ENCODE measurements around the gene MAST3.

The MAST3 gene

GRCh38 chr19:18059902-18060301, 37.7 kb upstream of the MAST3 start:
- H3K27me3 ChIP-seq (ENCODE audit: insufficient read depth, low read length), result no peaks in the 10 kb centered on the region
- WGBS (ENCODE audit: extremely low coverage, insufficient coverage, insufficient read length), result no CpG with 5 or more reads among the region's 5 CpGs
- no peak overlapping the region for H3K23ac ChIP-seq (ENCODE audit: low read length)

GRCh38 chr19:18060472-18060871, 37.1 kb upstream of the MAST3 start:
- Histone ChIP-seq H2BK5ac (ENCODE audit: low read depth, low read length, poor library complexity) (no peak overlapping the region), H3K9ac (ENCODE audit: low read length) (no peak overlapping the region), H3K36me3 (ENCODE audit: control insufficient read depth in 1 of 2, insufficient read depth in 2 of 2, low read length in 2 of 2) (no peaks in the 10 kb centered on the region), H3K4me3 (ENCODE audit: low read depth, low read length) (no peak overlapping the region), H4K8ac (ENCODE audit: low read depth, low read length) (no peak overlapping the region), H2BK12ac (ENCODE audit: low read length) (no peak overlapping the region), H4K12ac (ENCODE audit: low read depth, low read length) (no peak overlapping the region), H3K4me2 (ENCODE audit: low read length) (no peak overlapping the region), H3K4ac (ENCODE audit: low read depth, low read length) (no peak overlapping the region), H2BK120ac (ENCODE audit: insufficient read depth, low read length, poor library complexity) (no peak overlapping the region), H3K79me1 (ENCODE audit: low read length) (peaks cover 3% of the 10 kb centered on the region), H3K79me2 (ENCODE audit: control insufficient read depth, insufficient read depth, low read length, poor library complexity) (no peaks in the 10 kb centered on the region), H3K23ac (ENCODE audit: low read length) (no peak overlapping the region), H3K27me3 (ENCODE audit: insufficient read depth, low read length) (no peaks in the 10 kb centered on the region), H2AK5ac (ENCODE audit: low read length) (no peak overlapping the region), H3K18ac (ENCODE audit: low read length) (no peak overlapping the region), H3K4me1 (ENCODE audit: control insufficient read depth in 1 of 2, insufficient read depth in 2 of 2, low read length in 2 of 2) (peaks cover 0 to 3% of the 10 kb centered on the region in 2 experiments), H3K9me3 (ENCODE audit: insufficient read depth, low read depth, low read length) (peaks cover 2% of the 10 kb centered on the region), H2AFZ (ENCODE audit: insufficient read depth, low read length, poor library complexity) (no peak overlapping the region), H3K27ac (ENCODE audit: low read depth, low read length) (no peak overlapping the region), H3K14ac (ENCODE audit: low read length) (no peak overlapping the region), H4K91ac (ENCODE audit: low read depth, low read length) (no peak overlapping the region)
- DNase-seq, result no peak
- WGBS (ENCODE audit: extremely low coverage, insufficient coverage, insufficient read length), result no CpG with 5 or more reads among the region's 6 CpGs

More at GRCh38 chr19:18059902-18060301, 37.7 kb upstream of the MAST3 start:
- Histone ChIP-seq H2BK120ac (ENCODE audit: insufficient read depth, low read length, poor library complexity) (no peak overlapping the region), H2AFZ (ENCODE audit: insufficient read depth, low read length, poor library complexity) (no peak overlapping the region), H3K4me2 (ENCODE audit: low read length) (no peak overlapping the region), H4K8ac (ENCODE audit: low read depth, low read length) (no peak overlapping the region), H3K27ac (ENCODE audit: low read depth, low read length) (no peak overlapping the region), H2BK12ac (ENCODE audit: low read length) (no peak overlapping the region), H3K4me1 (ENCODE audit: control insufficient read depth in 1 of 2, insufficient read depth in 2 of 2, low read length in 2 of 2) (peaks cover 0 to 3% of the 10 kb centered on the region in 2 experiments), H4K12ac (ENCODE audit: low read depth, low read length) (no peak overlapping the region), H3K9me3 (ENCODE audit: insufficient read depth, low read depth, low read length) (peaks cover 2% of the 10 kb centered on the region), H2AK5ac (ENCODE audit: low read length) (no peak overlapping the region), H3K36me3 (ENCODE audit: control insufficient read depth in 1 of 2, insufficient read depth in 2 of 2, low read length in 2 of 2) (no peaks in the 10 kb centered on the region), H3K79me1 (ENCODE audit: low read length) (peaks cover 3% of the 10 kb centered on the region), H3K4me3 (ENCODE audit: low read depth, low read length) (no peak overlapping the region), H2BK5ac (ENCODE audit: low read depth, low read length, poor library complexity) (no peak overlapping the region), H3K9ac (ENCODE audit: low read length) (no peak overlapping the region), H3K4ac (ENCODE audit: low read depth, low read length) (no peak overlapping the region), H3K14ac (ENCODE audit: low read length) (no peak overlapping the region), H3K18ac (ENCODE audit: low read length) (no peak overlapping the region), H4K91ac (ENCODE audit: low read depth, low read length) (no peak overlapping the region), H3K79me2 (ENCODE audit: control insufficient read depth, insufficient read depth, low read length, poor library complexity) (no peaks in the 10 kb centered on the region)
- no peak for DNase-seq

GRCh38 chr19:18062028-18062427, 35.5 kb upstream of the MAST3 start:
- no peaks in the 10 kb centered on the region for H3K27me3 ChIP-seq (ENCODE audit: insufficient read depth, low read length)
- H2BK5ac ChIP-seq (ENCODE audit: low read depth, low read length, poor library complexity), result no peak overlapping the region
- H3K27ac ChIP-seq (ENCODE audit: low read depth, low read length), result no peak overlapping the region
- no peak overlapping the region for H3K23ac ChIP-seq (ENCODE audit: low read length)
- no peak overlapping the region for H3K9ac ChIP-seq (ENCODE audit: low read length)
- H3K36me3 ChIP-seq (ENCODE audit: control insufficient read depth in 1 of 2, insufficient read depth in 2 of 2, low read length in 2 of 2), result no peaks in the 10 kb centered on the region
- H4K8ac ChIP-seq (ENCODE audit: low read depth, low read length), result no peak overlapping the region
- H3K4me2 ChIP-seq (ENCODE audit: low read length), result no peak overlapping the region
- H3K4ac ChIP-seq (ENCODE audit: low read depth, low read length), result no peak overlapping the region
- H4K12ac ChIP-seq (ENCODE audit: low read depth, low read length), result no peak overlapping the region
- WGBS (ENCODE audit: extremely low coverage, insufficient coverage, insufficient read length), result no CpG with 5 or more reads among the region's 8 CpGs
- H4K91ac ChIP-seq (ENCODE audit: low read depth, low read length), result no peak overlapping the region
- H2AFZ ChIP-seq (ENCODE audit: insufficient read depth, low read length, poor library complexity), result no peak overlapping the region
- no peak for DNase-seq
- peaks cover 2% of the 10 kb centered on the region for H3K9me3 ChIP-seq (ENCODE audit: insufficient read depth, low read depth, low read length)
- no peak overlapping the region for H2AK5ac ChIP-seq (ENCODE audit: low read length)
- H3K18ac ChIP-seq (ENCODE audit: low read length), result no peak overlapping the region
- H2BK120ac ChIP-seq (ENCODE audit: insufficient read depth, low read length, poor library complexity), result no peak overlapping the region
- H3K4me3 ChIP-seq (ENCODE audit: low read depth, low read length), result no peak overlapping the region
- H3K79me1 ChIP-seq (ENCODE audit: low read length), result peaks cover 3% of the 10 kb centered on the region
- no peak overlapping the region for H3K14ac ChIP-seq (ENCODE audit: low read length)
- peaks cover 0 to 3% of the 10 kb centered on the region in 2 experiments for H3K4me1 ChIP-seq (ENCODE audit: control insufficient read depth in 1 of 2, insufficient read depth in 2 of 2, low read length in 2 of 2)
- H2BK12ac ChIP-seq (ENCODE audit: low read length), result no peak overlapping the region
- no peaks in the 10 kb centered on the region for H3K79me2 ChIP-seq (ENCODE audit: control insufficient read depth, insufficient read depth, low read length, poor library complexity)

GRCh38 chr19:18063463-18063862, 34.1 kb upstream of the MAST3 start:
- H3K9me3 ChIP-seq (ENCODE audit: insufficient read depth, low read depth, low read length), result peaks cover 2% of the 10 kb centered on the region
- H4K12ac ChIP-seq (ENCODE audit: low read depth, low read length), result no peak overlapping the region
- no CpG with 5 or more reads among the region's 5 CpGs for WGBS (ENCODE audit: extremely low coverage, insufficient coverage, insufficient read length)
- H3K18ac ChIP-seq (ENCODE audit: low read length), result no peak overlapping the region
- no peak overlapping the region for H3K23ac ChIP-seq (ENCODE audit: low read length)
- peak overlapping the region; percentile 59 for H3K4me3 ChIP-seq (ENCODE audit: low read depth, low read length)
- H3K4me2 ChIP-seq (ENCODE audit: low read length), result no peak overlapping the region
- no peak overlapping the region for H2BK120ac ChIP-seq (ENCODE audit: insufficient read depth, low read length, poor library complexity)
- no peak overlapping the region for H3K9ac ChIP-seq (ENCODE audit: low read length)
- no peak overlapping the region for H4K8ac ChIP-seq (ENCODE audit: low read depth, low read length)
- H3K27ac ChIP-seq (ENCODE audit: low read depth, low read length), result no peak overlapping the region
- H3K4me1 ChIP-seq (ENCODE audit: control insufficient read depth in 1 of 2, insufficient read depth in 2 of 2, low read length in 2 of 2), result peaks cover 0 to 2% of the 10 kb centered on the region in 2 experiments
- H2BK5ac ChIP-seq (ENCODE audit: low read depth, low read length, poor library complexity), result no peak overlapping the region
- H3K79me2 ChIP-seq (ENCODE audit: control insufficient read depth, insufficient read depth, low read length, poor library complexity), result no peaks in the 10 kb centered on the region
- no peaks in the 10 kb centered on the region for H3K79me1 ChIP-seq (ENCODE audit: low read length)
- H3K14ac ChIP-seq (ENCODE audit: low read length), result no peak overlapping the region
- no peaks in the 10 kb centered on the region for H3K27me3 ChIP-seq (ENCODE audit: insufficient read depth, low read length)
- H3K36me3 ChIP-seq (ENCODE audit: control insufficient read depth in 1 of 2, insufficient read depth in 2 of 2, low read length in 2 of 2), result no peaks in the 10 kb centered on the region
- DNase-seq, result peak in 1 of 2 donors; percentile 28
- H2BK12ac ChIP-seq (ENCODE audit: low read length), result no peak overlapping the region
- no peak overlapping the region for H4K91ac ChIP-seq (ENCODE audit: low read depth, low read length)
- H3K4ac ChIP-seq (ENCODE audit: low read depth, low read length), result no peak overlapping the region
- no peak overlapping the region for H2AK5ac ChIP-seq (ENCODE audit: low read length)
- H2AFZ ChIP-seq (ENCODE audit: insufficient read depth, low read length, poor library complexity), result no peak overlapping the region
